GM19023 (cell line): ENCODE data around the gene ITIH2.

Experiments used
- ATAC-seq: cut with Tn5 transposase; IDR thresholded peaks from one replicate; pipeline ENCODE4 v1.9.1; 2021; ENCODE audit warnings: mild to moderate bottlenecking, moderate library complexity; ENCODE audit not compliant: unreplicated experiment

ITIH2 gene

GRCh38 chr10:7792541-7792940, 89.4 kb downstream of the ITIH2 start:
- ATAC-seq, result no peak

GRCh38 chr10:7794251-7795026, 91.3 kb downstream of the ITIH2 start:
- no peak for ATAC-seq

- no peak for ATAC-seq
Measured at GRCh38 chr10:7795605-7796004, 92.5 kb downstream of the ITIH2 start.

GRCh38 chr10:7797582-7797981, 94.5 kb downstream of the ITIH2 start:
- ATAC-seq, result no peak
